ENCODE results near the gene NELFA. TPM values are rescaled to one million over a fixed set of nuclear protein-coding genes. Genes with fewer than 3 reads are reported as not detected.
"Not testable (repeated sequence)": the region's sequence is repeated elsewhere in the genome, so short reads cannot be mapped to it uniquely, and the experiment has no call there.

Gene NELFA
- total RNA-seq, 1 experiment from 2014 or later = 38.1 TPM

- in situ Hi-C loops (cut with HindIII; ENCODE audit: low sequenced_read_pairs) = no loop called here
- DNase-seq (ENCODE audit: low spot score) = peak; percentile 74
Measured at GRCh38 chr4:2041239-2042130, 32.7 kb upstream of the NELFA start.

- in situ Hi-C loops (cut with HindIII; ENCODE audit: low sequenced_read_pairs) = no loop called here
- DNase-seq (ENCODE audit: low spot score) = no peak
Measured at GRCh38 chr4:2040391-2041238, 31.8 kb upstream of the NELFA start.

DNA sequence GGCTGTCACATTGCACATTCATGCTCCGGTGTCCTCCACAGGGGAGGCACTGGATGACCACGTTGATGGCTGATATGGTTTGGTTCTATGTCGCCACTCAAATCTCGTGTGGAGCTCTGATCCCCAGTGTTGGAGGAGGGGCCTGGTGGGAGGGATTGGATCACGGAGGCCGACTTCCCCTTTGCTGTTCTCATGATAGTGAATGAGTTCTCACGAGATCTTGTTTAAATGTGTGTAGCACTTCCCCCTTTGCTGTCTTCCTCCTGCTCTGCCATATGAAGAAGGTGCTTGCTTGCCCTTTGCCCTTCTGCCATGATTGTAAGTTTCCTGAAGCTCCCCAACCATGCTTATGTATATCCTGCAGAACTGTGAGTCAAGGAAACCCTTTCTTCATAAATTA, 28.1 kb upstream of the NELFA start:
- in situ Hi-C loops (cut with HindIII; ENCODE audit: low sequenced_read_pairs) = no loop called here
- no peak for DNase-seq (ENCODE audit: low spot score)

- no peak for DNase-seq (ENCODE audit: low spot score)
Measured at GRCh38 chr4:2036327-2036726, 27.6 kb upstream of the NELFA start.

GRCh38 chr4:2031161-2031560, 22.4 kb upstream of the NELFA start:
- DNase-seq (ENCODE audit: low spot score); in situ Hi-C loops (cut with HindIII; ENCODE audit: low sequenced_read_pairs): not testable (repeated sequence)

More at GRCh38 chr4:2036327-2036726, 27.6 kb upstream of the NELFA start:
- in situ Hi-C loops (cut with HindIII; ENCODE audit: low sequenced_read_pairs) = no loop called here

DNA sequence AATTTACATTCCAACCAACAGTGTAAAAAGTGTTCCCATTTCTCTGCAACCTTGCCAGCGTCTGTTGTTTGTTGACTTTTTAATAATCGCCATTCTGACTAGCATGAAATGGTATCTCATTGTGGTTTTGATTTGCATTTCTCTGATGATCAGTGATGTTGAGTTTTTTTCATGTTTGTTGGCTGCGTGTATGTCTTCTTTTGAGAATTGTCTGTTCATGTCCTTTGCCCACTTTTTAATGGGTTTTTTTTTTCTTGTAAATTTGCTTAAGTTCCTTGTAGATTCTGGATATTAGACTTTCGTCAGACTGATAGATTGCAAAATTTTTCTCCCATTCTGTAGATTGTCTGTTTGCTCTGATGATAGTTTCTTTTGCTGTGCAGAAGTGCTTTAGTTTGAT, 18.3 kb upstream of the NELFA start:
- in situ Hi-C loops (cut with HindIII; ENCODE audit: low sequenced_read_pairs); DNase-seq (ENCODE audit: low spot score): not testable (repeated sequence)

DNA sequence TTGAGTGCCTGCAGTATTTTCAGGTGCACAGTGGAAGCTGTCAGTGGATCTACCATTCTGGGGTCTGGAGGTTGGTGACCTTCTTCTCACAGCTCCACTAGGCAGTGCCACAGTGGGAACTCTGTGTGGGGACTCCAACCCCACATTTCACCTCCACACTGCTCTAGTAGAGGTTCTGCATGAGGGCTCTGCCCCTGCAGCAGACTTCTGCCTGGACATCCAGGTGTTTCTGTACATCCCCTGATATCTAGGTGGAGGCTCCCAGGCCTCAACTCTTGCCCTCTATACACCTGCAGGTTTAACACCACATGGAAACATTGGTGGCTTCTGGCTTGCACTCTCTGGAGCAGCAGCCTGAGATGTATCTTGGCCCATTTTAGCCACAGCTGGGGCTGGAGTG, 17.0 kb upstream of the NELFA start:
- in situ Hi-C loops (cut with HindIII; ENCODE audit: low sequenced_read_pairs) = no loop called here

DNA sequence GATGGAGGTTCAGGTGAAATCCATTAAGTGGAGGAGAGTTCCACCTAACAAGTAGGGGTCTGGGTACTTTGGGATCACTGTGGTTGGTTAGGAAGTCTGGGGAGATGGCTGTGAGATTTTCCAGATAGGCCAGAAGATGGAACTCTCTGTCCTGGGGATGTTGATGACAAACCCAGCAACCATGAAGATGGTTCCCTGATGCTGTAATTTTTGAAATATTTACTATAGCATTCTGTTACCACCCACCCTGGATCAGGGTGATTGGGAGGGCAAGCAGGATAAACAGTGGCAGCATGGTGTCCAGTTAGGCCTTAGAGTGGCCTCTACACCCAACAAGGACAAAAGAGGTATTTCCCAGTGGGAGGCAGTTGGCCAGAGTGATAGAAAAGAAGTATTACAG, 15.9 kb upstream of the NELFA start:
- in situ Hi-C loops (cut with HindIII; ENCODE audit: low sequenced_read_pairs) = no loop called here
- DNase-seq (ENCODE audit: low spot score) = no peak

More for the DNA sequence above, 17.0 kb upstream of the NELFA start:
- no peak for DNase-seq (ENCODE audit: low spot score)

DNA sequence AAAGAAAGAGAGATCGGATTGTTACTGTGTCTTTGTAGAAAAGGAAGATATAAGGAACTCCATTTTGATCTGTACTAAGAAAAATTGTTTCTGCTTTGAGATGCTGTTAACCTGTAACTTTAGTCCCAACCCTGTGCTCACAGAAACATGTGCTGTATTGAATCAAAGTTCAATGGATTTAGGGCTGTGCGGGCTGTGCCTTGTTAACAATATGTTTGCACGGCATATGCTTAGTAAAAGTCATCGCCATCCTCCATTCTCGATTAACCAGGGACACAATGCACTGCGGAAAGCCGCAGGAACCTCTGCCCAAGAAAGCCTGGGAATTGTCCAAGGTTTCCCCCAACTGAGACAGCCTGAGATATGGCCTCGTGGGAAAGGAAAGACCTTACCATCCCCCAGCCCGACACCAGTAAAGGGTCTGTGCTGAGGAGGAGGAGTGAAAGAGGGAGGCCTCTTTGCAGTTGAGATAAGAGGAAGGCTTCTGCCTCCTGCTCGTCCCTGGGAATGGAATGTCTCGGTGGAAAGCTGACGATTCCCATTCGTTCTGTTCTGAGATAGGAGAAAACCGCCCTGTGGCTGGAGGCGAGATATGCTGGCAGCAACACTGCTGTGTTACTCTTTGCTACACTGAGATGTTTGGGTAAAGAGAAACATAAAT, 12.7 kb upstream of the NELFA start:
- DNase-seq (ENCODE audit: low spot score); in situ Hi-C loops (cut with HindIII; ENCODE audit: low sequenced_read_pairs): not testable (repeated sequence)

DNA sequence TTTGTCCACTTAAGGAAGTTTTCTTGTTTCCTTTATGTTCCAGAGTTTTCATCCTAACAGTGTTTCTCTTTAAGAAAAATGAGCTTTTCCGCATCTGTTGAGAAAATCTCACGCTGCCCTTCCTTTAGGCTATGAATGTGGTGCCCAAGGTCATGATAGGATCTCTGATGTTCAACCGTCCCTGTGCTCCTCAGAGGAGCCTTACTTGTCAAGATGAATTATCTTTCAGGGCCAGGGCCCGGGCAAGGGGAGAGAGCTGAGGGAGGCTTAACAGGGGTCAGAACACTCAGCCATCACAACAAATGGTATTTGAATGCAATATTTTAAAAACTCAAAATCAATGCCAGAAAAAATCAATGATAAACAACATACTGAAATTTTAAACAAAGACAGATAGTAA, 6.2 kb upstream of the NELFA start:
- no peak for DNase-seq (ENCODE audit: low spot score)
- in situ Hi-C loops (cut with HindIII; ENCODE audit: low sequenced_read_pairs) = no loop called here

- in situ Hi-C loops (cut with HindIII; ENCODE audit: low sequenced_read_pairs) = no loop called here
Measured at GRCh38 chr4:2011583-2011982, 2.8 kb upstream of the NELFA start.

GRCh38 chr4:2009651-2010233, 968 bp upstream of the NELFA start:
- peak; percentile 53 for DNase-seq (ENCODE audit: low spot score)
- in situ Hi-C loops (cut with HindIII; ENCODE audit: low sequenced_read_pairs) = no loop called here

More at GRCh38 chr4:2011583-2011982, 2.8 kb upstream of the NELFA start:
- DNase-seq (ENCODE audit: low spot score) = no peak

GRCh38 chr4:2008671-2008920, 178 bp downstream of the NELFA start:
- no peak for DNase-seq (ENCODE audit: low spot score)
- in situ Hi-C loops (cut with HindIII; ENCODE audit: low sequenced_read_pairs) = no loop called here

DNA sequence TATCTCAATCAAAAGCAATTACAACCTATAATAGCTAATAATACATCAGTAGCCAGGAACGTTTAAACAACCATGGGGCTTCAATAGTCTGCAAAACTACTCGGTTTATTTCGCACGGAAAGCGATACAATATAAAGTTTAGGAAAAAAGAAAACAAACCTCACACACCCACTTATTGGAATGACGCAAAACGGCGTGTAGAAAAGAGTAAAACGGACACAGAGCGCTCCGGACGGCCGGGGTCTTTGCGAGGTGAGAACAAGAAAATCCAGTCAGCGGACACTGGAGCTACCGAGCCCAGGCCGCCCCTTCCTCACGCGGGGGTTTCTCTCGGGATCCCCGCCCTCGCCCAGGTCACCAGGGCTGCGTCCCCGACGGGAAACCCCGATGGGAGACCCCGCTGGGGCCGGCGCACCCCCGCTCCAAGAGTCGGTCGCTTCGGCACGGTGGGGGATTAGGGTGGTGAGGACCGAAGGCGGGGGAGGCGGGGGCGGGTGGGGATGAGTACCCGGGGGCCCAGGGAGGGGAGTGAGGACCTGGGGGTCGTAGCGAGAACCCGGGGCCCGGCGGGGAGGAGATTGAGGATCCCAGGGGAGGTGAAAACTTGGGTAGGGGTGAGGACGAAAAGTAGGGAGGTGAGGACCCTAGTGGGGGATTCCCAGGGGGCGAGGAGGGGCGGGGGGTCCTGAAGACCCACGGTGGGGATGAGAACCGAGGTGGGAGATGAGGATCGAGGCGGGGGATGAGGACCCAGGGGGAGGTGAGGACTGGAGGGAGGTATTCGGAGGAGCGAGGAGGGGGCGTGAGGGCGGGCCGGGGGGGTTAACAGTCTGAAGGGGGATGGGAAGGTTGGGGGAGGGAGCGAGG, 737 bp downstream of the NELFA start:
- DNase-seq (ENCODE audit: low spot score) = no peak
- in situ Hi-C loops (cut with HindIII; ENCODE audit: low sequenced_read_pairs) = no loop called here

DNA sequence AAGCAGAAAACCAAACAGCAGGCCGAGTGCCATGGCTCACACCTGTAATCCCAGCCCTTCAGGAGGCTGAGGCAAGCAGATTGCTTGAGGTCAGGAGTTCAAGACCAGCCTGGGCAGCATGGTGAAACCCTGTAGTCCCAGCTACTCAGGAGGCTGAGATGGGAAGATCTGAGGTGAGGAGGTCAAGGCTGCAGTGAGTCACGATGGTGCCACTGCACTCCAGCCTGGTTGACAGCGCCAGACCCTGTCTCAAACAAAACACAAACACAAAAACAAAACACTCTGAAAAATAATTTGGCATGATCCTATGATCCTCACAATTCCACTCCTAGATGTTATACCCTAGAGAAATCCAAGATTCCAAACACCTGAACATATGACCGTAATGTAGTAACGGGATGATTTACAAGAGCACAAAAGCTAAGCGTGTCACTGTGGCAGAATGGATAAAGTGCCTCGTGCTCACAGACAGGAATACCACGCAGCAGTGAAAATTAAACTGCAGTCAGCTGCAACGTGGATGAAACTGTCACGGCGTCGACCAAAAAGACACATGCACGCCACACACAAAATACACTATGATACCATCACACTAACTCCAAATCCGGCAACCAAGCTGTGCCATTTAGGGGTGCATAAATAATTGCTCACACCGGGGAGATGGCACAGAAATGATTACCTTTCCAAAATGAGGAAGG, 1.7 kb downstream of the NELFA start:
- in situ Hi-C loops (cut with HindIII; ENCODE audit: low sequenced_read_pairs) = no loop called here
- no peak for DNase-seq (ENCODE audit: low spot score)

GRCh38 chr4:2006367-2006766, 2.4 kb downstream of the NELFA start:
- no peak for DNase-seq (ENCODE audit: low spot score)
- in situ Hi-C loops (cut with HindIII; ENCODE audit: low sequenced_read_pairs) = no loop called here

- DNase-seq (ENCODE audit: low spot score); in situ Hi-C loops (cut with HindIII; ENCODE audit: low sequenced_read_pairs): not testable (repeated sequence)
Measured at GRCh38 chr4:2003361-2003760, 5.4 kb downstream of the NELFA start.

GRCh38 chr4:1999308-1999707, 9.5 kb downstream of the NELFA start:
- DNase-seq (ENCODE audit: low spot score); in situ Hi-C loops (cut with HindIII; ENCODE audit: low sequenced_read_pairs): not testable (repeated sequence)
